Right lobe of liver (tissue), 6 donors: ENCODE data around the gene GLYATL2. TPM values are rescaled to one million over a fixed set of nuclear protein-coding genes. Genes with fewer than 3 reads are reported as not detected.

ENCODE experiments used
- ATAC-seq, 4 donors: fragments of 200-7000 bp; cut with Tn5 transposase; one replicate each; pipeline ENCODE4 v1.9.1; 2020; ENCODE audit warnings: mild to moderate bottlenecking in 4 of 4, moderate library complexity in 4 of 4
- DNase-seq, 3 donors: peaks; one replicate each; pipeline ENCODE4 v3.0.0-alpha.2; 2020
- H3K27ac ChIP-seq, 3 donors: fragments of 200-600 bp; one replicate each; pipeline ENCODE4 v1.8.0; 2022
- H3K27me3 ChIP-seq, 2 donors: fragments of 200-600 bp; one replicate each; pipeline ENCODE4 v1.8.0; 2022
- H3K36me3 ChIP-seq, 4 donors: fragments of 200-600 bp; sonication (generic) in 1 of 4; one replicate each; pipeline versions ENCODE4 v1.5.1 to v1.8.0; 2017 to 2022; ENCODE audit warnings: control low read depth in 1 of 4
- H3K4me1 ChIP-seq, 4 donors: fragments of 200-600 bp; sonication (generic) in 1 of 4; one replicate each; pipeline versions ENCODE4 v1.5.1 to v1.8.0; 2017 to 2022; ENCODE audit warnings: control low read depth in 1 of 4
- H3K4me3 ChIP-seq, 3 donors: fragments of 200-600 bp; one replicate each; pipeline ENCODE4 v1.8.0; 2022
- H3K9me3 ChIP-seq, 4 donors: fragments of 200-600 bp; sonication (generic) in 1 of 4; one replicate each; pipeline versions ENCODE4 v1.5.1 to v1.8.0; 2017 to 2022; ENCODE audit warnings: control low read depth in 1 of 4
- CTCF ChIP-seq, 4 donors: fragments of 200-600 bp in 3 of 4; fragments of 450-650 bp in 1 of 4; IDR thresholded peaks; one replicate each; pipeline versions ENCODE4 v1.5.1 to v1.8.0; 2016 to 2022; ENCODE audit warnings: antibody characterized with exemption in 4 of 4, mild to moderate bottlenecking in 2 of 4
- POLR2A ChIP-seq: fragments of 450-650 bp; IDR thresholded peaks from one replicate; pipeline ENCODE4 v1.6.1; 2017; ENCODE audit warnings: antibody characterized with exemption, mild to moderate bottlenecking
- WGBS: methylation state at CpG from one replicate; pipeline ENCODE4 v1.1.6; 2018; ENCODE audit warnings: low coverage, low lambda C conversion rate; ENCODE audit not compliant: insufficient coverage; ENCODE audit errors: missing lambda C conversion rate; 5-methylcytosine and 5-hydroxymethylcytosine counted together
- intact Hi-C, 2 donors: fragments of 100-400 bp; cut with DNase I; formaldehyde crosslinking; loops; one replicate each; pipeline versions ENCODE4 v1.11.2 to v1.14.1; 2022
- total RNA-seq, 6 experiments: library from RNA; depleted of rRNA in 2 of 6; stranded (reverse); fragments of >200 nt in 2 of 6; fragmentation: NEBNext Ultra II Directional in 3 of 6; extraction: Animal tissue kit (Norgen Biotek cat#: 25700) in 3 of 6; gene quantifications; one replicate each; pipeline versions ENCODE4 v1.1.0 to v1.2.4, GENCODE V29; 2016 to 2023
- donor health status: DM: no; HTN: yes; CAD: no.
- donor health status: DM: no; HTN: no; CAD: no.
- donor health status: DM: no; HTN: no; CAD: no.
- donor health status: DM: no; HTN: yes; CAD: no.
- donor health status: DM: no; HTN: yes; CAD: no.

Gene GLYATL2
- total RNA-seq, 6 experiments from 2014 or later, result not detected

- no peak for TF ChIP-seq CTCF (IDR thresholded peaks at IDR 0.05)
- TF ChIP-seq POLR2A, result no peak
- Histone ChIP-seq H3K27me3 (no peaks in the 10 kb centered on the region), H3K36me3 (no peaks in the 10 kb centered on the region), H3K9me3 (no peaks in the 10 kb centered on the region), H3K27ac (no peak overlapping the region), H3K4me1 (no peaks in the 10 kb centered on the region), H3K4me3 (no peak overlapping the region)
- WGBS, result 91% methylated on average over 1 of the region's 1 CpG
- ATAC-seq (no peak), DNase-seq (no peak)
- intact Hi-C loops, result no loop called here
These were observed 17.0 kb upstream of the GLYATL2 start for GRCh38 chr11:58861533-58861932.

- H3K9me3 ChIP-seq, result no peaks in the 10 kb centered on the region
- intact Hi-C loops, result no loop called here
- no peaks in the 10 kb centered on the region for H3K4me1 ChIP-seq
- TF ChIP-seq CTCF (IDR thresholded peaks at IDR 0.05) (no peak), POLR2A (no peak)
- H3K36me3 ChIP-seq, result no peaks in the 10 kb centered on the region
- H3K27me3 ChIP-seq, result no peaks in the 10 kb centered on the region
- H3K27ac ChIP-seq, result no peak overlapping the region
- no peak overlapping the region for H3K4me3 ChIP-seq
- ATAC-seq (no peak), DNase-seq (no peak)
These were observed 12.3 kb upstream of the GLYATL2 start for GRCh38 chr11:58856806-58857205.

GRCh38 chr11:58845386-58845785 lies 882 bp upstream of the GLYATL2 start:
- Histone ChIP-seq H3K4me1 (no peaks in the 10 kb centered on the region), H3K27ac (no peak overlapping the region), H3K36me3 (no peaks in the 10 kb centered on the region), H3K9me3 (no peaks in the 10 kb centered on the region), H3K27me3 (no peaks in the 10 kb centered on the region), H3K4me3 (no peak overlapping the region)
- DNase-seq (no peak), ATAC-seq (no peak)
- intact Hi-C loops, result loop anchor here in 1 of 2 donors (10.0 kb wide), 1 partner anchor 219 kb away; no protein-coding TSS in a partner anchor
- TF ChIP-seq CTCF (IDR thresholded peaks at IDR 0.05) (no peak), POLR2A (no peak)
- 53% methylated on average over 3 of the region's 3 CpGs for WGBS

GRCh38 chr11:58837707-58838388 lies 6.7 kb downstream of the GLYATL2 start:
- Histone ChIP-seq H3K27ac (no peak overlapping the region), H3K4me1 (no peaks in the 10 kb centered on the region), H3K9me3 (no peaks in the 10 kb centered on the region), H3K4me3 (no peak overlapping the region), H3K36me3 (no peaks in the 10 kb centered on the region), H3K27me3 (no peaks in the 10 kb centered on the region)
- WGBS, result 75% methylated on average over 5 of the region's 5 CpGs
- ATAC-seq (no peak), DNase-seq (no peak)
- intact Hi-C loops, result no loop called here
- TF ChIP-seq CTCF (IDR thresholded peaks at IDR 0.05) (no peak), POLR2A (no peak)
